H54 (cell line): ENCODE data around the gene DENND5B.
"Not testable (repeated sequence)": the region's sequence is repeated elsewhere in the genome, so short reads cannot be mapped to it uniquely, and the experiment has no call there.

Experiments used
- DNase-seq: peaks from one replicate; pipeline ENCODE4 v3.0.0; 2011; ENCODE audit warnings: low spot score, mixed read lengths; ENCODE audit not compliant: insufficient read length
- FAIRE-seq: peaks from 3 replicates; lab custom pipeline; 2011; peaks lifted over from hg19 to GRCh38; lab: Jason Lieb, UNC
- POLR2A ChIP-seq: IDR thresholded peaks from 2 replicates; pipeline ENCODE4 v1.6.1; 2011; ENCODE audit warnings: low read depth, mild to moderate bottlenecking, low read length

Gene DENND5B

DNA sequence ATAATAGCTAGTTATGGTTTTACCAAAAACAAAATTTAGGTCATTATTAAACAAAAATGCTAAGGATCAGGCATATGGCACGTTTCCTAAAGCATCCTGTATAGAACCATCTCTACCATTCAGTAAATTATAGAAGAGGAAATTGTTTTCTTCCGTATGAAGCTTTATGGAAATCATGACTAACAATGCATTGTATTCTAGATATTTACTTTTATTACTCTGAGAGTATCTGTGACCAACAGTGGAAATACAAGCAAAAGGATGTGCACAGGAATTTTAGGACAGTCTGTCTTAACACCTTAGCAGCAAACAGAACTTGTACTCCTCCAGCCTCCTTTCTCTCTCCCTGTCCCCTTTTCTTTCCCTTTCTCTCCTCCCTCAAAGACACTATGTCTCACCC, 7.1 kb downstream of the DENND5B start:
- FAIRE-seq (no peak), DNase-seq (no peak)
- no peak for TF ChIP-seq POLR2A

DNA sequence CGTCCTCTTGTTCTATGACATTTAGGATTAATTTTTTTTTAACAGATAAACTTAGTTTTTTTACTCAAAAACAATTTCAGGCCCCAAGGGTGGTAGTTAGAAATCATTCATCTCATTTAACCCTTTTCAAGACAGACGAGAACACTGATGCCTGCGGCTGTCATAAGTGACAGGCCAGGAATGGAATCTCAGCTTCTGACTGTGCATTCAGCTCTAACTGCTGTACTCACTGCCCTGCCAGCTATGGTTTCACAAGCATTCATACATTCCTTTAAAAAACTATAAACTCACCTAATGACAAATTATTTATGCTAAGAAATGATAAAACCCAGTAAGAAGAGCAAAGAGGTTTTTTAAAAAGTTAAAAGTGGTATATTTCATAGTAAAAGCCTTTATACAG, 8.8 kb downstream of the DENND5B start:
- no peak for TF ChIP-seq POLR2A
- FAIRE-seq (no peak), DNase-seq (no peak)

DNA sequence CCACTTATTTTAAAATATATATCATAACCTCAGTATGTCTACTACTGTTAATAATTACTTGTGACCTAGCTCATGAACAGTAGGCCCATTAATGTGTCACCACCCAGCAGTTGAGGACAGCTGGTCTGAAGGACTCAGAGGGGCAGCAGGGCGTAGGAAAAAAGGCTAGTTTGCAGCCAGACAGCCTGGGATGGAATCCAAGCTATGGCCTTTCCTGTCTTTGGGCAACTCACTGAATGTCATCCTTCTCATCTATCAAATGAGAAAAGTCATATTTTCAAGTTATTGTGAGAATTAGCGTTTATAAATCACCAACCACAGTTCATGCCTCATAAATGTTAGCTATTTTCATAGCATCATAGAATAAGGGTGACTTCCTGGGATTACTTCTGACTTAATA, 12.3 kb downstream of the DENND5B start:
- no peak for TF ChIP-seq POLR2A
- DNase-seq = no peak
- FAIRE-seq = no peak

DNA sequence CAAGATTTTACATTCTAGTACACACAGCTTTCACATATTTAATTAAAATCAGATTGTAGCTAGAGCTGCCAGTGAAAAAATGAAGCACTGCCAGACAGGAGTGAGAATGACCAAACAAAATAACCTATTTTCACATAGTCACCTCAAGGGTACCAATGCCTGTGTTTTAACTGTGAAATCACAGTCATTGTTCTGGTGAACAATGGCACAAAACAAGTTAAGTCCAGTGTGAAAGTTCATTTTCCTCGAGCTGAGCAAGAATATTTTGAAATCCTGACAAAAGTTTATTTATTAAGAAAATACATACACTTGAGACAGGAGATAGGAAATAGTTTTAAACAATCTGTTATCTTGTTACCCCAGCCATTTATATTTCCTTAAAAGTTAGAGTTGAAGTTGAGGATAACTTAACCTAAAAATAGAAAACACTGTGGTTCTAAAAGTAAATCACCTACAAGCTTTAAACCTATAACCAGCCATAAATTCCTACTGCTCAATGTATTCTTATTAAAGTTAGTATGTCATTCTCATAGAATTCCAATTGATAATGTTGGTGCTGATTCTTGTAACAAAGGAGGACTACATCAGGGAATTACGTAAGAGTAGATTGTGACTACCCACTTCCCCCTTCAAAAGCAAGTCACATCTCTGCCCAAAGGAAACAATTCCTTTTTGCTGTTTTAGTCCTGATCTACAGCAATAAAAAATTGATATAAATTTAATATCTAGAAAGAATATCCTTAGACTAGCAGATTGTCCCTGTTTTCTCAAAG, 15.9 kb downstream of the DENND5B start:
- FAIRE-seq (peak; percentile 30), DNase-seq (no peak)
- no peak for TF ChIP-seq POLR2A

DNA sequence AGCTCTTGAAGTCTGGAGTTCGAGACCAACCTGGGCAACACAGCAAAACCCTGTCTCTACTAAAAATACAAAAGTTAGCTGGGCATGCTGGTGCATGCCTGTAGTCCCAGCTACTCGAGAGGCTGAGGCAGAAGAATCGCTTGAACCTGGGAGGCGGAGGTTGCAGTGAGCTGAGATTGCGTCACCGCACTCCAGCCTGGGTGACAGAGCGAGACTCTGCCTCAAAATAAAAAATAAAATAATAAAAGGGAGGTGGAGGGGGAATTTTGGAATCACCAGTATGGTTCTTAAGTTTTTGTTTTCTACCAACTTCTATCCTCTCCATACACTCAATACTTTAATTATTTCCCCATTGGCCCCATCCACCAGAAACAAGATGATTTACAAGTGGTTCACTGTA, 16.6 kb downstream of the DENND5B start:
- FAIRE-seq, DNase-seq: not testable (repeated sequence)

DNA sequence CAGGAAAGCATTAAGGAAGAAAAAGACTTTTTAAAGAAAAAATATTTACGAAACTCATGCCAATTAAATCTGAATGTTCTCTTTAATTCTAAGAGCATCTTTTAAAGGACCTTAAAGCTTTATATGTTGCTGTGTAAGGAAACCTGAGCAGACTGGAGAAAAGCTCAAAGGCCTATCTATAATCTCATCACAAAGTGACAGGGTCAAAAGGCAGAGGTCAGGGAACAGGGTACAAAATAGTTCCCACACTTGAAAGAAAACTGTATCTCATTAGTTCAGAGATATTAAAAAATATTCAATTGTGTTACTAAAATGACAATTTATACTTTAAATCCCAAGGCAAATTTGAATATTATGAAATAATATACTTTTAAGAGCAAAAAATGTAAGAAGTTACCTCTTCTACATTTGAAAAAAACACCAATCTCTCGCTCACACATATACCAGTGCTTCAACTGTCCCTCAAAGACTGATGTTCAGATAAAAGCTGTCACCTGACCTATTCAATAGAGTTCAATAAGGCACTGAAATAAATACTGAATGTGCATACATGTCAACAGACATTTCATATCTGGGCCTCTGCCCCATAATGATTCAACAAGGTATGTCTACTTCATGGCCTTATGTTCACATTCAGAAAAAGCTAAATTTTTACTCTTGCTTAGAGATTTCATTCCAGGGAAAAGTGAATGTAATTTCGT, 17.9 kb downstream of the DENND5B start:
- TF ChIP-seq POLR2A = no peak
- FAIRE-seq (peak; percentile 48), DNase-seq (no peak)

DNA sequence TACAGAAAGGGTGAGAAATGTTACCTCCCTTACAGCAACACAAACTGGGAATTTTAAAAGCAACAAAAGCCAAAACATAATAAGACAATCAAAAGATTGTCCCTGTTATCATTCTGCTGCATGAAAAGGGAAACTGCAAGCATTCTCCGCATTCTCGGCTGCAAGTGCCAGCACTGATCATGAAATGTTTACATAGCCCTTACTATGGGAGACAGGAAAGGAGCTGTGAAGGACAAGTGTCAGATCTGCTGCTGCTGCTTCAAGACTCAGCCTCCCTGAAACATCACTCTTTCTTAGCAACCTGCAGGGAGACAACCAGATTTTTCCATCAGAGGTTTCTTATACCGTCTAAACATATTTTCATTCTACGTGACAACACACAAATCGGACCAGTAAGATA, 20.1 kb downstream of the DENND5B start:
- TF ChIP-seq POLR2A = no peak
- FAIRE-seq (peak; percentile 77), DNase-seq (no peak)

DNA sequence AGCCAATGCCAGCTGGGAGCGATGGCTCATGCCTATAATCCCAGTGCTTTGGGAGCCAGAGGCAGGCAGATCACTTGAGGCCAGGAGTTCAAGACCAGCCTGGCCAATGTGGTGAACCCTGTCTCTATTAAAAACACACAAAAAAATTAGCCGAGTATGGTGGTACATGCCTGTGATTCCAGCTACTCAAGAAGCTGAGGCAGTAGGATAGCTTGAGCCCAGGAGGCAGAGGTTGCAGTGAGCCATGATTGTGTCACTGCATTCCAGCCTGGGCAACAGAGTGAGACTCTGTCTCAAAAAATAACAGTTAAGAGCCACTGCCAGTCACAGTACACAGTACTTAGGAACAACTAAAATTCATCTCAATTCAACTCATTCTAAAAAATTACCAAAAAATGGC, 21.4 kb downstream of the DENND5B start:
- not testable (repeated sequence) for FAIRE-seq, DNase-seq

DNA sequence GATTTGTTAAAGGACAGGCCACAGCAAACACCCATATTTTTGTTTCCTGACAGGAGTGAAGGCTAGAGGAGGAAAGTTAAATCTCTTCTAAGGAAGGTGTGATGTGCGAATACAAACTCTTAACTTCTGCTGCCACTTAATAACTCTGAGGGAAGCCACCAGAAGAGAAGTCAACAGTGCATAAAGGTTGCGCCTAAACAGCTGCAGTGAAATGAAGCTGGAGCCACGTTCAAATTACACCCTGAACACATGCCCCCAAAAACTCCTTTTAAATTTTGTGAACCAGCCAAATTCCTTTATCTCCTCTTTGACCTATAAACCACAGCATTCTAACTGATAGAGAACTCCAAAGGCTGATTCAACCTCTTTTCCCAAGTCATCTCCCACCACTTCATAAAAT, 22.4 kb downstream of the DENND5B start:
- TF ChIP-seq POLR2A = no peak
- FAIRE-seq = no peak
- DNase-seq = no peak

DNA sequence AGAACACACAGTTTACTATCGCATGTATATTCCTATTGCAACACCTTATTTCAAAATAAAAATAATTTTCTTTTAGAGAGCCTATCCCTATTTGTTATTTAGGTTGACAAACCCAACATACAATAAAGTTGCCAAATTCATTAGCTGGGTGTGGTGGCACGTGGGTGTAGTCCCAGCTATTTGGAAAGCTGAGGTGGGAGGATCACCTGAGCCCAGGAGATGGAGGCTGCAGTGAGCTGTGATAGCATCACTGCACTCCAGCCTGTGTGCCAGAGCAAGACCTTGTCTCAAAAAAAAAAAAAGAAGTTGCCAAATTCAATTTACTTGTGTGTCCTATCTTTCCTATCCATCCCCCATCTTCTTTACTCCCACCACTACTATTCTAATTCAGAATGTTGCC, 23.9 kb downstream of the DENND5B start:
- FAIRE-seq (no peak), DNase-seq (no peak)
- TF ChIP-seq POLR2A = no peak

DNA sequence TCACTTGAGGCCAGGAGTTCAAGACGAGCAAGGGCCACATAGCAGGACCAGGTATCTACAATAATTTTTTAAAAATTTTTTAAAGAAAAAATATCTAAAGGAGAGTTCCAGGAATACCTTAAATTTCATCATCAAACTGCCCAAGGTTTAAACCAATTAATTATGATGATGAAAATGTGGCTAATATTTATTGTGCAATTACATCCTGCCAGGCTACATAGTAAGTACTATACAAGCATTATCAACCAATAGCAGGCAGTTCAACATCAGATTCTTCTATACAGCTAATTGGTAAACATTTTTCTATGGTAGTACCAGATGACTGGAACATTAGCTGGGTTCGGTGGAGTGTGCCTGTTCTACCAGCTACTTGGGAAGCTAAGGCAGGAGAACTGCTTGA, 24.4 kb downstream of the DENND5B start:
- no peak for FAIRE-seq
- TF ChIP-seq POLR2A = no peak
- no peak for DNase-seq

DNA sequence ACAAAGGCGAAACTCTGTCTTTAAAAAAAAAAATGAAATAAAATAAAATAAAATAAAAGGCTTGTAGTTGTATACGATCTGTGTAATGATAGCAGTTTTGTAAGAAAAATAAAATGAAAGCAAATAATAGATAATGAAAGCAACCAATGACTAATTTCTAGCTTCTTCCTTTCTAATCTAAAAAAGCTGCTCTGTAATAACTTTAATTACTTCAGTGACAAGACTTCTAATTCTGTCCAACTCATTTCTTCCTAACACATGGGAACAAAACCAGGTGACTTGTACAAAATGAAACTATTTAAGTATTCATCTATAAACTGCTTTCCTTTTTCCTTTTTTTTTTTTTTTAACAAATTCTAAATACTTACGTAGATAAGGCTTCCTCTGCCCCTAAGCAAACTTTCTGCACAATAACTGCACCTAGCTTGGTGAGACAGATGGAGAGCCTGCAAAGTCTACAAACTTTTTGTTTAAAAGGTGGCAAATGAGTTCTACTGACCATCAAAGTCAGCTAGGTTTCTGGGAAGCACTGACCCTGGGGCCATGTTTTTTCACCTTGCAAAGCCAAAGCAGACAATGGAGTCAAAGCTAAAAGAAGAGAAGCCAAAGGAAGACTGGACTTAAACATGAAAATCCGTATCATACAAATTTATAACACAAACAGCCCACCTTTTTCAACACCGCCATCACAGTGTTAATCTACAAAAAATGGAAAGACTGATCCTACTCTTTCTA, 28.2 kb downstream of the DENND5B start:
- no peak for DNase-seq
- no peak for FAIRE-seq
- no peak for TF ChIP-seq POLR2A

DNA sequence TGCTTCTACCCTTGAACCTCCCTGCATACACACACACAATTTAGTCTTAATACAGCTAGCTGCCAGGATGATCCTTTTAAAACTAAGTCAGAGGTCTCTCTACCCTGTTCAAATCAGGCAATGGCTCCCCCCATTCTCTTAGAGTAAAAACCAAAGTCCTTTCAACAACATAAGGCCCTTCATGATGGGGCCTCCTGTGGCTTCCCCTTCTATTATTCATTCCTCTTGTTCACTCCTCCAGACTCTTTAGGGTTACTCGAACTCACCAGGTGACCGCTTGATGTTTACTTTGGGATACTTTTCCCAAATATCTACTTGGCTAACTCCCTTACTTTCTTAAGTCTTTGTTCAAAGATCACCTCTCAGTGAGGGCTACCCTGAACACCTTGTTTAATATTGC, 30.4 kb downstream of the DENND5B start:
- TF ChIP-seq POLR2A = no peak
- FAIRE-seq (no peak), DNase-seq (no peak)

DNA sequence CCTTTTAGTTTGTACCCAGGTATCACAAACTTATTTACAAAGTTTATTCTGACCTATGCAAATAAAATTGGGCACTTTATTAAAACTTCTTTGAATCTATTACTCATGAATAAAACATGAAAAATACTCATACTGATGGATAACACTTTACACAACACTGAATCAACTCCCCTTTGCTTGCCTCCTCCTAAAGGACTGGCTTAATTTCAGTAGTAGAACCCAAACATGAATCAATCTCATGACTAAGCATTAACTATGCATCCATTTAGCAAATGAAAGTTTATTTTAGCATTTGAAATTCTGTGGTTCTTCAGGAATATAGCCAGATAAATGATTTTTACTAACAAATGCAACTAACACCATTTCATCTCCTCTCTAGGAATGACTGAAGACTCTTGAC, 32.4 kb downstream of the DENND5B start:
- DNase-seq = no peak
- FAIRE-seq = peak; percentile 89
- no peak for TF ChIP-seq POLR2A

DNA sequence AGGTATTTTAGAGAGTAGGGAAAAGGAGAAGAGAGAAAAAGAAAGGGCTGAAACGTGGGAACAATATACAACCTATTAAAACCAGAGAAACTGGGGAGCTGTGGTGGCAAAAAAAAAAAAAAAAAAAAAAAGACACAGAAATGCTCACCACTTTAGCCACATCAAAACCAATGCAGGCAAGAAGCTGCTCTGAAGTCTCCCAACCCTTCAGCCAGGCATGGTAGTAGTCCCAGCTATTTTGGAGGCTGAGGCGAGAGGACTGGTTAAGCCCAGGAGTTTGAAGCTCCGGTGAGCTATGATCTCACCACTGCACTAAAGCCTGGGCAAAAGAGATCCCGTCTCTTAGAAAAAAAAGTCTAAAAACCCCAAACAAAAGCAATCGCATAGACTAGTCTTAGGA, 33.2 kb downstream of the DENND5B start:
- no peak for TF ChIP-seq POLR2A
- DNase-seq (no peak), FAIRE-seq (no peak)

DNA sequence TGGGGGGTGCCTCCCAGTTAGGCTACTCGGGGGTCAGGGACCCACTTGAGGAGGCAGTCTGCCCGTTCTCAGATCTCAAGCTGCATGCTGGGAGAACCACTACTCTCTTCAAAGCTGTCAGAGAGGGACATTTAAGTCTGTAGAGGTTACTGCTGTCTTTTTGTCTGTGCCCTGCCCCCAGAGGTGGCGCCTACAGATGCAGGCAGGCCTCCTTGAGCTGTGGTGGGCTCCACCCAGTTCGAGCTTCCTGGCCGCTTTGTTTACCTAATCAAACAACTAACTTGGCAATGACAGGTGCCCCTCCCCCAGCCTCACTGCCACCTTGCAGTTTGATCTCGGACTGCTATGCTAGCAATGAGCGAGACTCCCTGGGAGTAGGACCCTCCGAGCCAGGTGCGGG, 35.5 kb downstream of the DENND5B start:
- DNase-seq, FAIRE-seq: not testable (repeated sequence)

DNA sequence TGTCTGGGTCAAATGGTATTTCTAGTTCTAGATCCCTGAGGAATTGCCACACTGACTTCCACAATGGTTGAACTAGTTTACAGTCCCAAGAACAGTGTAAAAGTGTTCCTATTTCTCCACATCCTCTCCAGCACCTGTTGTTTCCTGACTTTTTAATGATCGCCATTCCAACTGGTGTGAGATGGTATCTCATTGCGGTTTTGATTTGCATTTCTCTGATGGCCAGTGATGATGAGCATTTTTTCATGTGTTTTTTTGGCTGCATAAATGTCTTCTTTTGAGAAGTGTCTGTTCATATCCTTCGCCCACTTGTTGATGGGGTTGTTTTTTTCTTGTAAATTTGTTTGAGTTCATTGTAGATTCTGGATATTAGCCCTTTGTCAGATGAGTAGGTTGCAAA, 40.3 kb downstream of the DENND5B start:
- DNase-seq, FAIRE-seq: not testable (repeated sequence)
